PFSK-1 (cell line): ENCODE results near the gene GRID1.

Experiments used
- POLR2AphosphoS5 ChIP-seq: IDR thresholded peaks from 2 replicates; pipeline ENCODE4 v1.6.1; 2012; ENCODE audit warnings: low read depth, mild to moderate bottlenecking, control low read depth, low read length, moderate library complexity
- REST ChIP-seq, 2 experiments: IDR thresholded peaks; 2 replicates each; pipeline versions ENCODE4 v1.6.1 to v1.8.0; 2011 to 2012; ENCODE audit warnings: low read depth in 2 of 2, low read length in 2 of 2, control low read depth in 1 of 2, inconsistent platforms in 1 of 2, mild to moderate bottlenecking in 1 of 2, moderate library complexity in 1 of 2; ENCODE audit not compliant: insufficient read depth in 1 of 2
- SIN3A ChIP-seq: IDR thresholded peaks from 2 replicates; pipeline ENCODE4 v1.6.1; 2012; ENCODE audit warnings: mild to moderate bottlenecking, low read length, moderate library complexity, borderline replicate concordance; ENCODE audit not compliant: insufficient read depth
- TAF1 ChIP-seq: IDR thresholded peaks from 2 replicates; pipeline ENCODE4 v1.6.1; 2012; ENCODE audit warnings: low read length, control low read depth, borderline replicate concordance; ENCODE audit not compliant: insufficient read depth

DNA sequence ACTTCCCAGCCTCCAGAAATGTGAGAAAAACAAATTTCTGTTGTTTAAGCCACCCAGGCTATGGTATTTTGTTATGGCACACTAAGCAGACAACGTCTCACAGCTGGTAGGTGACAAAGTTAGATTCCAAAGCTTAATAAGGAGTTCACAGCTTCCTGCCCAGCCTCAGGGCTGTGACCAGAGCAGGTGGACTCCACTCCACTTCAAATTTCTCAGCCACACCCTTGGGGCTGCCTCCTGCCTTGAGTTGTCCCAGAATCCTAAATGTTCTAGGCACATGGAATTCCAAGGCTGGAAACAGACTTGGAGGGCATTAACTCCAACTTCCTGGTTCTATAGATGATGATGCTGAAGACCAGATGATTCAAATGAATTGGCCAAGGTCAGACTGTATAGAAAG lies 310.7 kb downstream of the GRID1 start:
- TF ChIP-seq POLR2AphosphoS5 (no peak), TAF1 (no peak), REST (IDR thresholded peaks at IDR 0.05; ENCODE audit: insufficient read depth in 1 of 2, low read depth in 2 of 2, low read length in 2 of 2) (no peak), SIN3A (no peak)
